Heart left ventricle (tissue), 16 donors: ENCODE results near the gene SLIT3. TPM values are rescaled to one million over a fixed set of nuclear protein-coding genes. Genes with fewer than 3 reads are reported as not detected.

Experiments
- ATAC-seq, 4 donors: fragments of 200-7000 bp; cut with Tn5 transposase; one replicate each; pipeline ENCODE4 v1.9.1; 2020 to 2022; ENCODE audit warnings: moderate library complexity in 4 of 4, mild to moderate bottlenecking in 3 of 4, moderate number of reproducible peaks in 1 of 4
- DNase-seq, 5 donors: peaks; one replicate each; pipeline ENCODE4 v3.0.0-alpha.2; 2020
- H3K27ac ChIP-seq, 12 donors: fragments of 200-600 bp; sonication (generic) in 4 of 12; one replicate each; pipeline versions ENCODE4 v1.5.0 to v1.8.0; 2016 to 2022; ENCODE audit warnings: mild to moderate bottlenecking in 2 of 12
- H3K27me3 ChIP-seq, 9 donors: fragments of 200-600 bp; sonication (generic) in 2 of 9; one replicate each; pipeline versions ENCODE4 v1.5.1 to v1.8.0; 2016 to 2022; ENCODE audit warnings: mild to moderate bottlenecking in 3 of 9
- H3K36me3 ChIP-seq, 9 donors: fragments of 200-600 bp; sonication (generic) in 2 of 9; one replicate each; pipeline versions ENCODE4 v1.5.0 to v1.8.0; 2018 to 2022; ENCODE audit warnings: mild to moderate bottlenecking in 2 of 9
- H3K4me1 ChIP-seq, 12 donors: fragments of 200-600 bp; sonication (generic) in 4 of 12; one replicate each; pipeline versions ENCODE4 v1.5.0 to v1.8.0; 2016 to 2022; ENCODE audit warnings: mild to moderate bottlenecking in 3 of 12
- H3K4me3 ChIP-seq, 12 donors: fragments of 200-600 bp; sonication (generic) in 4 of 12; one replicate each; pipeline versions ENCODE4 v1.5.0 to v1.8.0; 2017 to 2022; ENCODE audit warnings: mild to moderate bottlenecking in 9 of 12, moderate library complexity in 4 of 12
- H3K9me3 ChIP-seq, 12 donors: fragments of 200-600 bp; sonication (generic) in 4 of 12; one replicate each; pipeline versions ENCODE4 v1.5.0 to v1.8.0; 2016 to 2022; ENCODE audit warnings: mild to moderate bottlenecking in 1 of 12
- CTCF ChIP-seq, 12 donors: fragments of 200-600 bp; sonication (generic) in 4 of 12; IDR thresholded peaks; one replicate each; pipeline versions ENCODE4 v1.5.0 to v1.8.0; 2018 to 2022; ENCODE audit warnings: antibody characterized with exemption in 12 of 12, mild to moderate bottlenecking in 5 of 12
- POLR2A ChIP-seq, 2 donors: fragments of 450-650 bp; IDR thresholded peaks; one replicate each; pipeline ENCODE4 v1.6.1; 2017; ENCODE audit warnings: antibody characterized with exemption in 2 of 2, mild to moderate bottlenecking in 2 of 2, moderate library complexity in 2 of 2
- WGBS, 4 donors: extraction: QIAGEN DNeasy Blood & Tissue Kit in 2 of 4; methylation state at CpG; one replicate each; pipeline versions ENCODE4 v1.1.5 to v1.1.7; 2013 to 2018; 5-methylcytosine and 5-hydroxymethylcytosine counted together
- intact Hi-C, 10 donors: fragments of 100-400 bp; cut with DNase I; formaldehyde crosslinking; loops; one replicate each; pipeline versions ENCODE4 v1.11.1 to v1.14.2; 2022
- polyA plus RNA-seq, 2 donors: library from polyadenylated mRNA; stranded (reverse); fragments of 200-250 nt; gene quantifications; one replicate each; pipeline ENCODE4 v1.2.3, GENCODE V29; 2013
- total RNA-seq, 9 donors: library from RNA; depleted of rRNA in 2 of 9; stranded (reverse); fragments of >200 nt in 2 of 9; fragmentation: NEBNext Ultra II Directional in 3 of 9; extraction: Animal tissue kit (Norgen Biotek cat#: 25700) in 3 of 9; gene quantifications; one replicate each; pipeline versions ENCODE4 v1.1.0 to v1.2.4, GENCODE V29; 2016 to 2023
- donor health status: ischemic (EF 13 %, LVEDD 7.1; RV severe dilation, severe dysfunction).
- donor health status: healthy with polysubstance abuse.
- donor health status: DM: no; HTN: yes; CAD: no.
- donor health status: DM: no; HTN: no; CAD: no.
- donor health status: ischemic (EF 25% LVEDD 6.9; RV normal size, moderate dysfunction).
- donor health status: ischemic (EF 25% LVEDD 5.7; RV mildly dilated, moderate dysfunction).
- donor health status: healthy.
- donor health status: DM: yes; HTN: yes; CAD: no.
- donor health status: ischemic (EF 35%, LVEDD 5.7; RV mildly dilated, moderate dysfunction).
- donor health status: nonischemic (EF 11% LVEDD 7.7; RV severe dilation, severe dysfunction).
- donor health status: DM: yes; HTN: yes; CAD: no.
- donor health status: PGD.
- donor health status: ischemic (EF 29% LVEDD 5.4; RV normal size, mild dysfunction).
- donor health status: nonischemic (EF 23%, LVEDD 6.1; RV moderate dilation, normal function).

The SLIT3 gene
- total and polyA plus RNA-seq, 11 donors: 2.3 to 40.3 (median 14.4) TPM

- DNase-seq: peak in 2 of 5 donors; percentile 23 to 34
- Histone ChIP-seq H3K27me3 (no peaks in the 10 kb centered on the region), H3K9me3 (no peaks in the 10 kb centered on the region), H3K4me3 (no peak overlapping the region), H3K4me1 (peaks cover 0 to 24% (median 6%) of the 10 kb centered on the region in 12 donors), H3K36me3 (peaks cover 0 to 3% (median 0%) of the 10 kb centered on the region in 9 donors), H3K27ac (no peak overlapping the region)
- TF ChIP-seq CTCF (IDR thresholded peaks at IDR 0.05) (no peak), POLR2A (IDR thresholded peaks at IDR 0.05) (no peak)
- intact Hi-C loops: no loop called here
- WGBS, 4 donors: 48 to 64% (median 50%) methylated on average over 7 of the region's 7 CpGs
- peak in 3 of 4 donors; percentile 31 to 54 (median 45) for ATAC-seq
These were observed 491.7 kb downstream of the SLIT3 start for GRCh38 chr5:168809218-168809617.

- intact Hi-C loops: no loop called here
- Histone ChIP-seq H3K36me3 (peaks cover 0 to 3% (median 0%) of the 10 kb centered on the region in 9 donors), H3K9me3 (no peaks in the 10 kb centered on the region), H3K4me1 (peaks cover 0 to 15% (median 0%) of the 10 kb centered on the region in 12 donors), H3K4me3 (no peak overlapping the region), H3K27ac (no peak overlapping the region), H3K27me3 (no peaks in the 10 kb centered on the region)
- TF ChIP-seq CTCF (IDR thresholded peaks at IDR 0.05) (no peak), POLR2A (IDR thresholded peaks at IDR 0.05) (no peak)
- DNase-seq: no peak
- WGBS, 4 donors: 65 to 90% (median 82%) methylated on average over 2 to 3 of the region's 3 CpGs
- ATAC-seq: no peak
These were observed 492.8 kb downstream of the SLIT3 start for GRCh38 chr5:168808051-168808616.

- no peak for DNase-seq
- intact Hi-C loops: no loop called here
- peaks cover 0 to 12% (median 0%) of the 10 kb centered on the region in 12 donors for H3K4me1 ChIP-seq
- H3K36me3 ChIP-seq: no peaks in the 10 kb centered on the region
- no peak overlapping the region for H3K4me3 ChIP-seq
- no peak overlapping the region for H3K27ac ChIP-seq
- H3K27me3 ChIP-seq: no peaks in the 10 kb centered on the region
- TF ChIP-seq POLR2A (IDR thresholded peaks at IDR 0.05) (no peak), CTCF (IDR thresholded peaks at IDR 0.05) (no peak)
- no peak for ATAC-seq
- H3K9me3 ChIP-seq: no peaks in the 10 kb centered on the region
These were observed 493.7 kb downstream of the SLIT3 start for GRCh38 chr5:168807287-168807686.

- no peaks in the 10 kb centered on the region for H3K4me1 ChIP-seq
- ATAC-seq (no peak), DNase-seq (no peak)
- H3K27me3 ChIP-seq: no peaks in the 10 kb centered on the region
- H3K36me3 ChIP-seq: peaks cover 0 to 7% (median 0%) of the 10 kb centered on the region in 9 donors
- intact Hi-C loops: loop anchor here in 1 of 10 donors (2.0 kb wide), 1 partner anchor 39 kb away; no protein-coding TSS in a partner anchor
- no peak overlapping the region for H3K4me3 ChIP-seq
- H3K9me3 ChIP-seq: no peaks in the 10 kb centered on the region
- H3K27ac ChIP-seq: no peak overlapping the region
- WGBS, 4 donors: 73 to 83% (median 78%) methylated on average over 4 of the region's 4 CpGs
- TF ChIP-seq CTCF (IDR thresholded peaks at IDR 0.05) (no peak), POLR2A (IDR thresholded peaks at IDR 0.05) (no peak)
These were observed 497.4 kb downstream of the SLIT3 start for GRCh38 chr5:168803541-168803940.
